Measurements from ENCODE around the gene PKMYT1.

GRCh38 chr16:2954656-2955381 lies 25.4 kb downstream of the PKMYT1 start:
- TF ChIP-seq CTCF (IDR thresholded peaks at IDR 0.05) (no peak), POLR2A (IDR thresholded peaks at IDR 0.05) (no peak), EP300 (IDR thresholded peaks at IDR 0.05) (no peak), POLR2AphosphoS5 (IDR thresholded peaks at IDR 0.05) (no peak)

Measured in gastroesophageal sphincter (tissue), 3 donors.